ENCODE measurements around the gene TTC29.
"Not testable (repeated sequence)": the region's sequence is repeated elsewhere in the genome, so short reads cannot be mapped to it uniquely, and the experiment has no call there.

Gene TTC29

DNA sequence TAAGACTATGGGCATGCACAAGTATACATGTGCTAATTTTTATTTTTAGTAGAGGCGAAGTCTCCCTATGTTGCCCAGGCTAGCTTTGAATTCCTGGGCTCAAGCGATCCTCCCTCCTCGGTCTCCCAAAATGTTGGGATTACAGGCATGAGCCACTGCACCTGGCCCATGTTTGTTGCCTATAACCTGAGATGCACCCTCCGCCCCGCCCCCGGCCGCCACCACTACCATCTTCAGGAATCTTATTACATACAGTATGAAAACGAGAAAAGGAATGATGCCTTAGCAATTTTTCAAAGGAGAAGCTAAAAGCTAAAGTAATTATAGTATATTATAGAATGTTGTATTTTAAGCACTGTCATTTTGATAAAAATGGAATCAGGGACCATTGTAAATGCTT lies 245.8 kb downstream of the TTC29 start:
- H3K36me3 ChIP-seq (ENCODE audit: control insufficient read depth, insufficient read depth, low read length) = no peaks in the 10 kb centered on the region
- no peak for DNase-seq (ENCODE audit: extremely low read depth, insufficient read length)
- no peaks in the 10 kb centered on the region for H3K27me3 ChIP-seq (replicated peaks; ENCODE audit: control insufficient read depth, insufficient read depth, low read length)
- TF ChIP-seq, protein P1, sequence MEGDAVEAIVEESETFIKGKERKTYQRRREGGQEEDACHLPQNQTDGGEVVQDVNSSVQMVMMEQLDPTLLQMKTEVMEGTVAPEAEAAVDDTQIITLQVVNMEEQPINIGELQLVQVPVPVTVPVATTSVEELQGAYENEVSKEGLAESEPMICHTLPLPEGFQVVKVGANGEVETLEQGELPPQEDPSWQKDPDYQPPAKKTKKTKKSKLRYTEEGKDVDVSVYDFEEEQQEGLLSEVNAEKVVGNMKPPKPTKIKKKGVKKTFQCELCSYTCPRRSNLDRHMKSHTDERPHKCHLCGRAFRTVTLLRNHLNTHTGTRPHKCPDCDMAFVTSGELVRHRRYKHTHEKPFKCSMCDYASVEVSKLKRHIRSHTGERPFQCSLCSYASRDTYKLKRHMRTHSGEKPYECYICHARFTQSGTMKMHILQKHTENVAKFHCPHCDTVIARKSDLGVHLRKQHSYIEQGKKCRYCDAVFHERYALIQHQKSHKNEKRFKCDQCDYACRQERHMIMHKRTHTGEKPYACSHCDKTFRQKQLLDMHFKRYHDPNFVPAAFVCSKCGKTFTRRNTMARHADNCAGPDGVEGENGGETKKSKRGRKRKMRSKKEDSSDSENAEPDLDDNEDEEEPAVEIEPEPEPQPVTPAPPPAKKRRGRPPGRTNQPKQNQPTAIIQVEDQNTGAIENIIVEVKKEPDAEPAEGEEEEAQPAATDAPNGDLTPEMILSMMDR (IDR thresholded peaks at IDR 0.05; ENCODE audit: insufficient read depth, low read length, poor library complexity, severe bottlenecking) = no peak
- no peak overlapping the region for H3K4me3 ChIP-seq (replicated peaks; ENCODE audit: low read depth, low read length)

DNA sequence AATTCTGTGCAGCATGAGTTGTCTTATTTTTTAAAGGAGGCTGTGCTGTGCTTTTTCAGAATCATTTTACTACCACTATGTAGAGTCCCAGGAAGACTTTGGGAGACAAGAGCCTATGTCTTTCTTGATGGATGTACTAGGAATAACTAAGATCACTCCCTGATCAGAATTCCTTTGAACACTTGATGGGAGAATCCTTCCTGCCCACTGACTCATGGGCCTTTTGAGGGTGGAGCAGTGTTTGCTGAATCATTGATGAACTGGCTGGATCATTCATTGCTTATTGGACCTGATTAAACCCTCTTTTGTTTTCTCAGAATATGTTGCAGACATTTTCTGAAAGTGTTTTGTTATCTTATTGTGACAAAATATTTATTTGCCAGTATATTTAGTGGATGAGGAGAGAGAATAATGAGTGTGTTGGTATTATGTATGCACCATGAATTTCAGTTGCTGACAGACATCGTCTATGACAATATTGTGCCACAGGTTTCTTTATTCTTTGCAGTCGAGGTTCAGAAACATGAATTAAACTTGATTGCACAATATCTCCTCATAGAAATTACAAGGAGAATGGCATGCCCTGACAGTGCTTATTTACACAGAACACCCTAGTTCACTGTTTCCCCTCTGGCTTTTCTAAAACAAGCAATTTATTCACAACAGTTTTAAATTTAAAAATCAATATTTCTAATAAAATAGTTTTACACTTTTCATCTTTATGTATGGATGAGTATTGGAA lies 270.7 kb downstream of the TTC29 start:
- no peaks in the 10 kb centered on the region for H3K27me3 ChIP-seq (replicated peaks; ENCODE audit: control insufficient read depth, insufficient read depth, low read length)
- H3K36me3 ChIP-seq (ENCODE audit: control insufficient read depth, insufficient read depth, low read length) = no peaks in the 10 kb centered on the region
- TF ChIP-seq, protein P1 (IDR thresholded peaks at IDR 0.05; ENCODE audit: insufficient read depth, low read length, poor library complexity, severe bottlenecking) = no peak
- no peak for DNase-seq (ENCODE audit: extremely low read depth, insufficient read length)
- no peak overlapping the region for H3K4me3 ChIP-seq (replicated peaks; ENCODE audit: low read depth, low read length)

DNA sequence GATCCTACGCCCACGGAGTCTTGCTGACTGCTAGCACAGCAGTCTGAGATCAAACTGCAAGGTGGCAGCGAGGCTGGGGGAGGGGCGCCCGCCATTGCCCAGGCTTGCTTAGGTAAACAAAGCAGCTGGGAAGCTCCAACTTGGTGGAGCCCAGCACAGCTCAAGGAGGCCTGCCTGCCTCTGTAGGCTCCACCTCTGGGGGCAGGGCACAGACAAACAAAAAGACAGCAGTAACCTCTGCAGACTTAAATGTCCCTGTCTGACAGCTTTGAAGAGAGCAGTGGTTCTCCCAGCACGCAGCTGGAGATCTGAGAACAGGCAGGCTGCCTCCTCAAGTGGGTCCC lies 281.7 kb downstream of the TTC29 start:
- not testable (repeated sequence) for H3K36me3 ChIP-seq (ENCODE audit: control insufficient read depth, insufficient read depth, low read length); DNase-seq (ENCODE audit: extremely low read depth, insufficient read length); H3K27me3 ChIP-seq (replicated peaks; ENCODE audit: control insufficient read depth, insufficient read depth, low read length); H3K4me3 ChIP-seq (replicated peaks; ENCODE audit: low read depth, low read length)

DNA sequence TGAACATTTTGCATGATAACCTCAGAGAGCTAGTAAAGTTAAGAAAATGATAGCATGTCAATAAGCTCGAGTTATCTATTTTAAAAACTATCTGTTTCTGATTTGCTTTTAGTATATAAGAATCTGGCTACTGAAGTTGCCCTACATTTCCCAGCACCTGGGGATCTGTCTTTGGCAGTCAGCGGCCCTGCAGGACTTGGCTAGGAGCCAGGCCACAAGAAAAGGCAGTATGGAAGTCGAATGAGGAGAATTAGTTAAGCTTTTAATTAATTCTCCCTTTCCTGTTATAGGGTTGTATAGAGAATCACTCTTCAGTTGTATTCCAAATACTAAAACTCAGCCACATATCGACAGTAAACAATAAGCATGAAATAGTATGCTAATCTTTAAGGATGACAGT lies 284.3 kb downstream of the TTC29 start:
- Histone ChIP-seq H3K36me3 (ENCODE audit: control insufficient read depth, insufficient read depth, low read length) (no peaks in the 10 kb centered on the region), H3K4me3 (replicated peaks; ENCODE audit: low read depth, low read length) (no peak overlapping the region), H3K27me3 (replicated peaks; ENCODE audit: control insufficient read depth, insufficient read depth, low read length) (no peaks in the 10 kb centered on the region)
- no peak for DNase-seq (ENCODE audit: extremely low read depth, insufficient read length)
- TF ChIP-seq, protein P1 (IDR thresholded peaks at IDR 0.05; ENCODE audit: insufficient read depth, low read length, poor library complexity, severe bottlenecking) = no peak

Measured in GM06990 (cell line).